Measurements from ENCODE around the gene CNKSR3. TPM values are rescaled to one million over a fixed set of nuclear protein-coding genes. Genes with fewer than 3 reads are reported as not detected.

CNKSR3 gene
- total RNA-seq, 6 donors from 2014 or later, result 2.1 to 14.3 (median 7.5) TPM

DNA sequence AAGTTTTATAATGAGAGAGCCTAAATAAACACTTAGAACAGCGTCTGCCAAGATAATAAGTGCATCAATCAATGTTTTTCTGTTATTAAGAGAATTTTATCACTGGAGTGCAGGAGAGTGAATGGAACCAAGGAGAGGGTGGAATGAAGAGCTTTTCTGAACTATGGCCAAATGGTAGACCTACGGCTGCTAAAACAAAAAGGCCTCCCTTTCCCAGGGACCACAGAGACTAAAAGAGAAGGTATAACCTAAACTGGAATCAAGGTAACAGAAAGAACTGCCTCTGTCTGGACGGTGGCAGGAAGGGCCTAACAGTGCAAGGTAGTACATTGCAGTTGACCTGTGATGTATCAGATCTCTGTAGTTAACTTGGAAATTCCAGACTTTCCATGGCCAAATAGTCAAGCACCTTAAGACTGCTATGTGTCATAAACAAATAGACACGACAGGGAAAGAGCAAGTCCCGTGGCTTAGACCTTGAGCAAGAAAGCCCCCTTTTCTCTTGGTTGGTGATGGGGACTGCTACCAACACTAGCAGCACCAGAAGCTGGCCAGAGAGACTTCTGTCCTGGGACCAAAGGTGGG lies 5.5 kb downstream of the CNKSR3 start:
- Histone ChIP-seq H3K36me3 (no peaks in the 10 kb centered on the region), H3K27ac (no peak overlapping the region), H3K9me3 (no peaks in the 10 kb centered on the region), H3K4me3 (no peak overlapping the region), H3K4me1 (peaks cover 5 to 27% (median 19%) of the 10 kb centered on the region in 4 donors), H3K27me3 (peaks cover 0 to 5% (median 0%) of the 10 kb centered on the region in 4 donors)
- DNase-seq (no peak), ATAC-seq (ENCODE audit: low FRiP score in 2 of 2) (no peak)
- WGBS, 2 donors, result 83 to 84% methylated on average over 5 of the region's 5 CpGs
- TF ChIP-seq POLR2AphosphoS5 (IDR thresholded peaks at IDR 0.05) (no peak), POLR2A (IDR thresholded peaks at IDR 0.05) (no peak), EP300 (IDR thresholded peaks at IDR 0.05) (no peak)
- TF ChIP-seq, protein P1, sequence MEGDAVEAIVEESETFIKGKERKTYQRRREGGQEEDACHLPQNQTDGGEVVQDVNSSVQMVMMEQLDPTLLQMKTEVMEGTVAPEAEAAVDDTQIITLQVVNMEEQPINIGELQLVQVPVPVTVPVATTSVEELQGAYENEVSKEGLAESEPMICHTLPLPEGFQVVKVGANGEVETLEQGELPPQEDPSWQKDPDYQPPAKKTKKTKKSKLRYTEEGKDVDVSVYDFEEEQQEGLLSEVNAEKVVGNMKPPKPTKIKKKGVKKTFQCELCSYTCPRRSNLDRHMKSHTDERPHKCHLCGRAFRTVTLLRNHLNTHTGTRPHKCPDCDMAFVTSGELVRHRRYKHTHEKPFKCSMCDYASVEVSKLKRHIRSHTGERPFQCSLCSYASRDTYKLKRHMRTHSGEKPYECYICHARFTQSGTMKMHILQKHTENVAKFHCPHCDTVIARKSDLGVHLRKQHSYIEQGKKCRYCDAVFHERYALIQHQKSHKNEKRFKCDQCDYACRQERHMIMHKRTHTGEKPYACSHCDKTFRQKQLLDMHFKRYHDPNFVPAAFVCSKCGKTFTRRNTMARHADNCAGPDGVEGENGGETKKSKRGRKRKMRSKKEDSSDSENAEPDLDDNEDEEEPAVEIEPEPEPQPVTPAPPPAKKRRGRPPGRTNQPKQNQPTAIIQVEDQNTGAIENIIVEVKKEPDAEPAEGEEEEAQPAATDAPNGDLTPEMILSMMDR (IDR thresholded peaks at IDR 0.05), result no peak

DNA sequence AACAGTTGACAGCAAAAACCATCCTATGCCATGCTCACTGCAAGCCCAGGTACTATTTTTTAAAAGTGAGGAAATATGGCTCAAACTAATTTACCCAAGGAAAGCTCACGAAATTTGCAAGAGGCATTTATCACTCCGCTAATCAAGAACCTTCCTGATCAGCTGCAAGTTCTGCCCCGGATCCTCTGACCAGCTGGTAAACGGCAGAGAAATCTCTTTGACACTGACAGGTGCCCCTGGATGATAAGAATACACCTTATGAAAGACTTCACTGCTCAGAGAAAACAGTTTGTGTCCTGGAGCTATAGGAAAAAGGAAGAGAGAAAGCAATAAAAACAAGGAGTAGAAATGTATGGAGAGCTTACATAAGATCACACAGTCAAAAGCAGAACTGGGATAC lies 6.4 kb downstream of the CNKSR3 start:
- Histone ChIP-seq H3K36me3 (no peaks in the 10 kb centered on the region), H3K4me1 (peaks cover 0 to 20% (median 15%) of the 10 kb centered on the region in 4 donors), H3K27me3 (no peaks in the 10 kb centered on the region), H3K27ac (no peak overlapping the region), H3K9me3 (no peaks in the 10 kb centered on the region), H3K4me3 (no peak overlapping the region)
- WGBS, 2 donors, result 58 to 65% methylated on average over 4 of the region's 4 CpGs
- TF ChIP-seq POLR2A (IDR thresholded peaks at IDR 0.05) (no peak), EP300 (IDR thresholded peaks at IDR 0.05) (no peak), POLR2AphosphoS5 (IDR thresholded peaks at IDR 0.05) (no peak)
- TF ChIP-seq, protein P1 (IDR thresholded peaks at IDR 0.05), result no peak
- no peak for DNase-seq
- no peak for ATAC-seq (ENCODE audit: low FRiP score in 2 of 2)

DNA sequence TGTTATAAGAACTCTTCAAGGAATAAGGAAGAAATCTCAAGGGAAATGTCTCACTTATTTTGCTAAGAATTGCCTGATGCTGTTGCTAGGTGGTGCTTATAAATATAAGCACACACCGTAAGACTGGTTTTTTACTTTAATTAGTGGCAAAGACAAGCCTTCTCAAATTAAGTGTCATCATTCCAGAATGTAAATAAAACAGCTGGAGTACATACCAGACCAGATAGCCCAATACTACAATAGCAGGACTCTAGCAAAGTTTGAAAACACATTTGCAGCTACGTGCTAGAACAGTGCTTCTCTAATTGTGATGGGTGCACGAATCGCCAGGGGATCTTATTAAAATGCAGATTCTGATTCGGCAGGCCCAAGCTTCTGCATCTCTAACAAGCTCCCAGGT lies 6.8 kb downstream of the CNKSR3 start:
- Histone ChIP-seq H3K4me1 (peaks cover 0 to 16% (median 12%) of the 10 kb centered on the region in 4 donors), H3K36me3 (no peaks in the 10 kb centered on the region), H3K9me3 (no peaks in the 10 kb centered on the region), H3K27me3 (no peaks in the 10 kb centered on the region), H3K4me3 (no peak overlapping the region), H3K27ac (no peak overlapping the region)
- TF ChIP-seq POLR2AphosphoS5 (IDR thresholded peaks at IDR 0.05) (no peak), EP300 (IDR thresholded peaks at IDR 0.05) (no peak), POLR2A (IDR thresholded peaks at IDR 0.05) (no peak)
- TF ChIP-seq, protein P1 (IDR thresholded peaks at IDR 0.05), result no peak
- ATAC-seq (ENCODE audit: low FRiP score in 2 of 2) (no peak), DNase-seq (no peak)
- WGBS, 2 donors, result 46 to 64% methylated on average over 5 of the region's 5 CpGs

DNA sequence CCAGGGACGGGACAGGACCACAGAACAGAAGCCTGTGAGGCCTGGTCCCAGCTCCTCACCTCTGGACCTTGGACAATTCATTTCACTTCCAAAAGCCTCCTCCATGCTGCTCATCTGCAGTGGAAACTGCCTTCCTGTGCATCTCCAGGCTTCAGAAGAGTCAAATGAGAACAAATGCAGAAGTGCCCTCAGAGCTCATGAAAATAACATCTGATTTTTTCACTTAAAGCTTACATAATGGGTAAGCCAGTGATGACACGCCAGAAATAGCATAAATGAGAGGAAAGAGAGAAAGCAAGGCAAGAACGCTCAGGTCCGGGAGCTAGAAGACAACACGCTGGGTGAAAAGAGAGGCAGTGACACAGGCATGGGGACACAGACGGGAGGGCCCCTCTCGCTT lies 7.9 kb downstream of the CNKSR3 start:
- Histone ChIP-seq H3K9me3 (no peaks in the 10 kb centered on the region), H3K36me3 (no peaks in the 10 kb centered on the region), H3K27me3 (no peaks in the 10 kb centered on the region), H3K4me3 (no peak overlapping the region), H3K27ac (no peak overlapping the region), H3K4me1 (peaks cover 0 to 8% (median 4%) of the 10 kb centered on the region in 4 donors)
- TF ChIP-seq, protein P1 (IDR thresholded peaks at IDR 0.05), result no peak
- TF ChIP-seq POLR2A (IDR thresholded peaks at IDR 0.05) (no peak), EP300 (IDR thresholded peaks at IDR 0.05) (no peak), POLR2AphosphoS5 (IDR thresholded peaks at IDR 0.05) (no peak)
- WGBS, 2 donors, result 84 to 86% methylated on average over 7 of the region's 7 CpGs
- DNase-seq (no peak), ATAC-seq (ENCODE audit: low FRiP score in 2 of 2) (no peak)

DNA sequence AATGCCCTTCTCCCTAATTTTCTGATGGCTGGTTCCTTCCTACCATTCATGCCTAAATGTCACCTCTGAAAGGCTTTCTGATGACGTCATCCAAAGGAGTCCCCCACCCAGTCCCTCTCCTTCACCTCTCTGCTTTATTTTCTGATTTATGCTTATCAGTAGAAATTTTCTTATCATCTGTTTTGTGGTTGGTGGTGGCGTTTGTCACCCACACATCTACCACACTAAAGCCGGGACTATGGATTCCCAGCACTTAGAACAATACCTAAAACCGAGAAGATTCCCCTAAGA lies 9.0 kb downstream of the CNKSR3 start:
- H3K27me3 ChIP-seq, result no peaks in the 10 kb centered on the region
- H3K4me1 ChIP-seq, result peaks cover 0 to 6% (median 0%) of the 10 kb centered on the region in 4 donors
- DNase-seq (no peak), ATAC-seq (ENCODE audit: low FRiP score in 2 of 2) (no peak)
- TF ChIP-seq EP300 (IDR thresholded peaks at IDR 0.05), result no peak
- TF ChIP-seq, protein P1 (IDR thresholded peaks at IDR 0.05), result no peak
- 75 to 78% methylated on average over 4 of the region's 4 CpGs for WGBS, 2 donors
- H3K27ac ChIP-seq, result no peak overlapping the region
- no peaks in the 10 kb centered on the region for H3K36me3 ChIP-seq
- no peaks in the 10 kb centered on the region for H3K9me3 ChIP-seq
- H3K4me3 ChIP-seq, result no peak overlapping the region
